IMR-90 (cell line): ENCODE measurements around the gene IL1RL1. TPM values are rescaled to one million over a fixed set of nuclear protein-coding genes. Genes with fewer than 3 reads are reported as not detected.

ENCODE experiments used
- ATAC-seq: fragments of 200-7000 bp; cut with Tn5 transposase; 2 replicates; pipeline ENCODE4 v1.9.1; 2020; ENCODE audit warnings: low read depth, mild to moderate bottlenecking, moderate library complexity
- BruUV-seq: library from RNA; stranded (reverse); fragments of 400-500 nt; replicated peaks from 2 replicates; lab custom pipeline; 2021; lab: Mats Ljungman, UMichigan
- CTCF ChIA-PET: fragments of 300-600 bp; formaldehyde crosslinking; extraction: SDS; loops from one replicate; lab custom pipeline; 2021; ENCODE audit warnings: antibody characterized with exemption; lab: Yijun Ruan, JAX
- POLR2A ChIA-PET: fragments of 300-600 bp; sonication (Branson Sonifier 250); formaldehyde crosslinking; loops from one replicate; lab custom pipeline; 2022; ENCODE audit warnings: antibody characterized with exemption; ENCODE audit not compliant: unreplicated experiment; lab: Charles Lee
- DNase-seq: peaks from one replicate; pipeline ENCODE4 v3.0.0; 2013
- H2AFZ ChIP-seq: replicated peaks from 2 replicates; pipeline ENCODE3; 2013; ENCODE audit warnings: low read length, mild to moderate bottlenecking; ENCODE audit not compliant: poor library complexity
- H2AK5ac ChIP-seq: 2 replicates; pipeline ENCODE4 v1.6.1; 2013; ENCODE audit warnings: low read depth, low read length, inconsistent platforms
- H2AK9ac ChIP-seq: replicated peaks from 2 replicates; pipeline ENCODE3; 2013; ENCODE audit warnings: mild to moderate bottlenecking, low read depth, low read length, moderate library complexity; ENCODE audit not compliant: poor library complexity
- H2BK120ac ChIP-seq: 2 replicates; pipeline ENCODE4 v1.6.1; 2013; ENCODE audit warnings: low read depth, low read length, inconsistent platforms
- H2BK15ac ChIP-seq: 3 replicates; pipeline ENCODE4 v1.6.1; 2013; ENCODE audit warnings: low read depth, low read length, inconsistent platforms
- H2BK20ac ChIP-seq: 2 replicates; pipeline ENCODE4 v1.6.1; 2013; ENCODE audit warnings: low read depth, mild to moderate bottlenecking, inconsistent platforms, low read length, moderate library complexity
- H2BK5ac ChIP-seq: 2 replicates; pipeline ENCODE4 v1.6.1; 2013; ENCODE audit warnings: mild to moderate bottlenecking, low read depth, low read length, inconsistent platforms; ENCODE audit not compliant: poor library complexity, severe bottlenecking
- H3K14ac ChIP-seq: replicated peaks from 2 replicates; pipeline ENCODE4 v1.6.1; 2013; ENCODE audit warnings: low read depth, low read length, inconsistent platforms
- H3K18ac ChIP-seq: 2 replicates; pipeline ENCODE4 v1.6.1; 2013; ENCODE audit warnings: low read depth, low read length, control low read depth
- H3K23ac ChIP-seq: 2 replicates; pipeline ENCODE4 v1.6.1; 2013; ENCODE audit warnings: low read depth, low read length, inconsistent platforms
- H3K27ac ChIP-seq: 2 replicates; pipeline ENCODE4 v1.5.1; 2013; ENCODE audit warnings: mild to moderate bottlenecking, control low read depth, low read length; ENCODE audit not compliant: insufficient read depth
- H3K27me3 ChIP-seq: 2 replicates; pipeline ENCODE4 v1.6.1; 2013; ENCODE audit warnings: low read length; ENCODE audit not compliant: control insufficient read depth, insufficient read depth
- H3K36me3 ChIP-seq: 2 replicates; pipeline ENCODE4 v1.6.1; 2013; ENCODE audit warnings: low read length, mixed read lengths; ENCODE audit not compliant: control insufficient read depth, insufficient read depth
- H3K4ac ChIP-seq: 2 replicates; pipeline ENCODE4 v1.6.1; 2013; ENCODE audit warnings: low read depth, low read length, inconsistent platforms
- H3K4me1 ChIP-seq: 2 replicates; pipeline ENCODE4 v1.6.1; 2013; ENCODE audit warnings: low read length, mixed read lengths; ENCODE audit not compliant: control insufficient read depth, insufficient read depth
- H3K4me2 ChIP-seq: 2 replicates; pipeline ENCODE4 v1.6.1; 2013; ENCODE audit warnings: low read depth, mild to moderate bottlenecking, control low read depth, low read length, moderate library complexity
- H3K4me3 ChIP-seq: 2 replicates; pipeline ENCODE4 v1.5.1; 2013; ENCODE audit warnings: low read depth, mild to moderate bottlenecking, control low read depth, low read length, moderate library complexity; ENCODE audit not compliant: insufficient read depth
- H3K56ac ChIP-seq: 2 replicates; pipeline ENCODE4 v1.6.1; 2013; ENCODE audit warnings: low read length, inconsistent platforms; ENCODE audit not compliant: insufficient read depth; ENCODE audit errors: extremely low read depth
- H3K79me1 ChIP-seq, 2 experiments: 2 replicates each; pipeline ENCODE4 v1.6.1; 2013; ENCODE audit warnings: low read length in 2 of 2, inconsistent platforms in 1 of 2, low read depth in 1 of 2
- H3K9ac ChIP-seq: 2 replicates; pipeline ENCODE4 v1.6.1; 2013; ENCODE audit warnings: low read depth, low read length, control low read depth
- H3K9me1 ChIP-seq: 2 replicates; pipeline ENCODE4 v1.6.1; 2013; ENCODE audit warnings: low read length, inconsistent platforms; ENCODE audit not compliant: insufficient read depth
- H3K9me3 ChIP-seq: 2 replicates; pipeline ENCODE4 v1.6.1; 2013; ENCODE audit warnings: low read length; ENCODE audit not compliant: control insufficient read depth, insufficient read depth
- H4K20me1 ChIP-seq: 2 replicates; pipeline ENCODE4 v1.6.1; 2013; ENCODE audit warnings: low read length, inconsistent platforms; ENCODE audit not compliant: insufficient read depth
- H4K5ac ChIP-seq: 2 replicates; pipeline ENCODE4 v1.6.1; 2013; ENCODE audit warnings: mild to moderate bottlenecking, low read depth, low read length, control low read depth
- H4K8ac ChIP-seq, 2 experiments: 2 replicates each; pipeline ENCODE4 v1.6.1; 2013; ENCODE audit warnings: low read depth in 2 of 2, low read length in 2 of 2, control low read depth in 1 of 2, inconsistent platforms in 1 of 2
- H4K91ac ChIP-seq: 2 replicates; pipeline ENCODE4 v1.6.1; 2013; ENCODE audit warnings: low read depth, low read length, inconsistent platforms; ENCODE audit not compliant: insufficient read depth
- CEBPB ChIP-seq: IDR thresholded peaks from 2 replicates; pipeline ENCODE4 v1.6.1; 2012; ENCODE audit warnings: low read depth, low read length, improper control_type of control experiment
- MAFK ChIP-seq: IDR thresholded peaks from 2 replicates; pipeline ENCODE4 v1.6.1; 2012; ENCODE audit warnings: low read depth, low read length, improper control_type of control experiment
- WGBS, 2 experiments: methylation state at CpG; one replicate each; pipeline versions ENCODE4 v1.1.5 to v1.1.7; 2013; ENCODE audit warnings: missing lambda C conversion rate in 2 of 2; ENCODE audit not compliant: insufficient read length in 1 of 2; ENCODE audit errors: extremely low coverage in 2 of 2; 5-methylcytosine and 5-hydroxymethylcytosine counted together
- dilution Hi-C: fragments of 300-500 bp; cut with HindIII; formaldehyde crosslinking; loops from one replicate; pipeline ENCODE4 v1.14.3; 2018; ENCODE audit warnings: low sequenced_read_pairs; ENCODE audit not compliant: unreplicated experiment
- in situ Hi-C: fragments of 300-500 bp; cut with MboI; formaldehyde crosslinking; loops from 3 replicates; pipeline ENCODE4 v1.14.3; 2019; ENCODE audit warnings: low sequenced_read_pairs, inconsistent platforms, mixed read lengths
- intact Hi-C: fragments of 100-400 bp; cut with micrococcal nuclease; formaldehyde crosslinking; loops from 2 replicates; pipeline ENCODE4 v1.10.0; 2022
- polyA plus RNA-seq, 3 experiments: library from polyadenylated mRNA; depleted of rRNA; stranded (reverse); fragments of >200 nt; gene quantifications; 2 replicates each; pipeline ENCODE4 v1.2.3, GENCODE V29; 2012; ENCODE audit warnings: low replicate concordance in 1 of 3
- total RNA-seq: library from RNA; depleted of rRNA; stranded (reverse); fragments of >200 nt; gene quantifications from 2 replicates; pipeline ENCODE4 v1.2.3, GENCODE V29; 2012

IL1RL1 gene
- total and polyA plus RNA-seq, 2 of the 4 experiments (the other 2 are of a cell fraction): under 0.01 to 0.14 TPM

GRCh38 chr2:102346381-102347130, 35.2 kb downstream of the IL1RL1 start:
- no peak for ATAC-seq
- CTCF ChIA-PET: no interaction called here

More at GRCh38 chr2:102346381-102347130, 35.2 kb downstream of the IL1RL1 start:
- POLR2A ChIA-PET: no interaction called here
- Histone ChIP-seq H4K91ac (no peak overlapping the region), H3K4me2 (no peak overlapping the region), H2BK120ac (no peak overlapping the region), H3K14ac (no peak overlapping the region), H2AK9ac (no peak overlapping the region), H3K4me3 (no peak overlapping the region), H3K9me1 (no peaks in the 10 kb centered on the region), H2BK20ac (no peak overlapping the region), H3K56ac (no peak overlapping the region), H2AFZ (no peak overlapping the region), H3K9me3 (no peaks in the 10 kb centered on the region), H3K4me1 (peaks cover 2% of the 10 kb centered on the region; the same call in 1 of the 2 replicates), H3K9ac (no peak overlapping the region), H3K4ac (no peak overlapping the region), H3K23ac (no peak overlapping the region), H4K8ac (no peak overlapping the region), H2BK15ac (no peak overlapping the region), H4K5ac (no peak overlapping the region), H2BK5ac (no peak overlapping the region), H2AK5ac (no peak overlapping the region), H3K79me1 (no peaks in the 10 kb centered on the region), H3K27ac (no peak overlapping the region), H3K36me3 (no peaks in the 10 kb centered on the region), H3K27me3 (peaks cover 25% of the 10 kb centered on the region), H3K18ac (no peak overlapping the region), H4K20me1 (no peaks in the 10 kb centered on the region)
- intact Hi-C loops (no loop called here), in situ Hi-C loops (no loop called here), dilution Hi-C loops (no loop called here)
- WGBS, 2 experiments: no CpG with 5 or more reads among the region's 7 CpGs
- no TSS peak for BruUV-seq
- no peak for DNase-seq
- TF ChIP-seq CEBPB (no peak), MAFK (peak; percentile 84)
